ENCODE data around the gene PKIB. TPM values are rescaled to one million over a fixed set of nuclear protein-coding genes. Genes with fewer than 3 reads are reported as not detected.

PKIB gene
- total and polyA plus RNA-seq, 3 donors from 2014 or later: 1.4 to 5.0 (median 3.3) TPM

- WGBS, 2 donors: 85 to 92% methylated on average over 3 of the region's 3 CpGs
- Histone ChIP-seq H3K27ac (no peak overlapping the region), H3K4me3 (no peak overlapping the region), H3K36me3 (ENCODE audit: low read depth, missing control alignments) (no peaks in the 10 kb centered on the region), H3K27me3 (no peaks in the 10 kb centered on the region), H3K4me1 (no peaks in the 10 kb centered on the region), H3K9me3 (no peaks in the 10 kb centered on the region)
- DNase-seq: no peak
- intact Hi-C loops (cut with DNase I; ENCODE audit: low total_unique reads): no loop called here
- TF ChIP-seq CTCF (IDR thresholded peaks at IDR 0.05) (no peak), POLR2A (IDR thresholded peaks at IDR 0.05) (no peak)
These were observed 100.9 kb downstream of the PKIB start for GRCh38 chr6:122710908-122711635.

GRCh38 chr6:122712093-122712447, 101.9 kb downstream of the PKIB start:
- Histone ChIP-seq H3K27me3 (no peaks in the 10 kb centered on the region), H3K9me3 (no peaks in the 10 kb centered on the region), H3K27ac (no peak overlapping the region), H3K4me1 (no peaks in the 10 kb centered on the region), H3K36me3 (ENCODE audit: low read depth, missing control alignments) (no peaks in the 10 kb centered on the region), H3K4me3 (no peak overlapping the region)
- no peak for DNase-seq
- TF ChIP-seq CTCF (IDR thresholded peaks at IDR 0.05) (no peak), POLR2A (IDR thresholded peaks at IDR 0.05) (no peak)
- intact Hi-C loops (cut with DNase I; ENCODE audit: low total_unique reads): no loop called here
- 49 to 51% methylated on average over 3 of the region's 3 CpGs for WGBS, 2 donors

GRCh38 chr6:122712448-122713137, 102.4 kb downstream of the PKIB start:
- Histone ChIP-seq H3K9me3 (no peaks in the 10 kb centered on the region), H3K4me3 (no peak overlapping the region), H3K36me3 (ENCODE audit: low read depth, missing control alignments) (no peaks in the 10 kb centered on the region), H3K27me3 (no peaks in the 10 kb centered on the region), H3K4me1 (no peaks in the 10 kb centered on the region), H3K27ac (no peak overlapping the region)
- no peak for TF ChIP-seq CTCF (IDR thresholded peaks at IDR 0.05)
- TF ChIP-seq POLR2A (IDR thresholded peaks at IDR 0.05): no peak
- DNase-seq: no peak
- 76 to 88% methylated on average over 3 of the region's 3 CpGs for WGBS, 2 donors
- intact Hi-C loops (cut with DNase I; ENCODE audit: low total_unique reads): no loop called here

GRCh38 chr6:122713138-122713537, 102.9 kb downstream of the PKIB start:
- no peaks in the 10 kb centered on the region for H3K36me3 ChIP-seq (ENCODE audit: low read depth, missing control alignments)
- no peaks in the 10 kb centered on the region for H3K27me3 ChIP-seq
- TF ChIP-seq POLR2A (IDR thresholded peaks at IDR 0.05) (no peak), CTCF (IDR thresholded peaks at IDR 0.05) (no peak)
- H3K4me1 ChIP-seq: no peaks in the 10 kb centered on the region
- H3K9me3 ChIP-seq: no peaks in the 10 kb centered on the region
- WGBS, 2 donors: 89 to 93% methylated on average over 3 of the region's 3 CpGs
- no peak overlapping the region for H3K4me3 ChIP-seq
- no peak overlapping the region for H3K27ac ChIP-seq
- intact Hi-C loops (cut with DNase I; ENCODE audit: low total_unique reads): no loop called here
- no peak for DNase-seq

Data from testis (tissue), 3 donors.